Right lobe of liver (tissue), 6 donors: ENCODE measurements around the gene TWF2. TPM values are rescaled to one million over a fixed set of nuclear protein-coding genes. Genes with fewer than 3 reads are reported as not detected.

Experiments used
- ATAC-seq, 4 donors: fragments of 200-7000 bp; cut with Tn5 transposase; one replicate each; pipeline ENCODE4 v1.9.1; 2020; ENCODE audit warnings: mild to moderate bottlenecking in 4 of 4, moderate library complexity in 4 of 4
- DNase-seq, 3 donors: peaks; one replicate each; pipeline ENCODE4 v3.0.0-alpha.2; 2020
- H3K27ac ChIP-seq, 3 donors: fragments of 200-600 bp; one replicate each; pipeline ENCODE4 v1.8.0; 2022
- H3K27me3 ChIP-seq, 2 donors: fragments of 200-600 bp; one replicate each; pipeline ENCODE4 v1.8.0; 2022
- H3K36me3 ChIP-seq, 4 donors: fragments of 200-600 bp; sonication (generic) in 1 of 4; one replicate each; pipeline versions ENCODE4 v1.5.1 to v1.8.0; 2017 to 2022; ENCODE audit warnings: control low read depth in 1 of 4
- H3K4me1 ChIP-seq, 4 donors: fragments of 200-600 bp; sonication (generic) in 1 of 4; one replicate each; pipeline versions ENCODE4 v1.5.1 to v1.8.0; 2017 to 2022; ENCODE audit warnings: control low read depth in 1 of 4
- H3K4me3 ChIP-seq, 3 donors: fragments of 200-600 bp; one replicate each; pipeline ENCODE4 v1.8.0; 2022
- H3K9me3 ChIP-seq, 4 donors: fragments of 200-600 bp; sonication (generic) in 1 of 4; one replicate each; pipeline versions ENCODE4 v1.5.1 to v1.8.0; 2017 to 2022; ENCODE audit warnings: control low read depth in 1 of 4
- POLR2A ChIP-seq: fragments of 450-650 bp; IDR thresholded peaks from one replicate; pipeline ENCODE4 v1.6.1; 2017; ENCODE audit warnings: antibody characterized with exemption, mild to moderate bottlenecking
- WGBS: methylation state at CpG from one replicate; pipeline ENCODE4 v1.1.6; 2018; ENCODE audit warnings: low coverage, low lambda C conversion rate; ENCODE audit not compliant: insufficient coverage; ENCODE audit errors: missing lambda C conversion rate; 5-methylcytosine and 5-hydroxymethylcytosine counted together
- intact Hi-C, 2 donors: fragments of 100-400 bp; cut with DNase I; formaldehyde crosslinking; loops; one replicate each; pipeline versions ENCODE4 v1.11.2 to v1.14.1; 2022
- total RNA-seq, 6 experiments: library from RNA; depleted of rRNA in 2 of 6; stranded (reverse); fragments of >200 nt in 2 of 6; fragmentation: NEBNext Ultra II Directional in 3 of 6; extraction: Animal tissue kit (Norgen Biotek cat#: 25700) in 3 of 6; gene quantifications; one replicate each; pipeline versions ENCODE4 v1.1.0 to v1.2.4, GENCODE V29; 2016 to 2023
- TF ChIP-seq, protein P1 (sequence below), 4 donors: fragments of 200-600 bp in 3 of 4; fragments of 450-650 bp in 1 of 4; IDR thresholded peaks; one replicate each; pipeline versions ENCODE4 v1.5.1 to v1.8.0; 2016 to 2022; ENCODE audit warnings: antibody characterized with exemption in 4 of 4, mild to moderate bottlenecking in 2 of 4
- donor health status: DM: no; HTN: yes; CAD: no.
- donor health status: DM: no; HTN: no; CAD: no.
- donor health status: DM: no; HTN: no; CAD: no.
- donor health status: DM: no; HTN: yes; CAD: no.
- donor health status: DM: no; HTN: yes; CAD: no.

Gene TWF2
- total RNA-seq, 6 experiments from 2014 or later, result 12.9 to 34.4 (median 23.7) TPM

DNA sequence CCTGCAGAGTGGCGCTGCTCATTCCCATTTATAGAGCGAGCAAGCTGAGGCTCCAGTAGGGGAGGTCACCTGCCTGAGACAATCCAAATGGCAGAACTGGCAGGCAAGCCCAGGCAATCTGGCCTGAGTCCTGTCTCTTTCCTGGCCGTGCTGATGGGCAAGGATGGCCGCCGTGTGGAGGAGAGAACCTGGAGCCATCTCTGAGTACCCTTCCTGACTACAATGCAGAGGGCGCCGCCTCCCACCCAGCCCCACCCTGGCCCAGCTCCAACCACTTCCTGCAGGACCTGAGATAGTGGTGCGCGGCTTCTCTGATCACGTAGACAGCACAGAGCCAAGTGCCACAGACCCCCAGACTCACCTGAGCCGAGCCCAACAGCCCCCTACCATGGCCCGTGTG lies 20.5 kb downstream of the TWF2 start:
- Histone ChIP-seq H3K9me3 (no peaks in the 10 kb centered on the region), H3K27ac (peak overlapping the region; percentile 18 to 99 (median 78)), H3K27me3 (no peaks in the 10 kb centered on the region), H3K36me3 (peaks cover 10 to 23% (median 17%) of the 10 kb centered on the region in 4 donors), H3K4me1 (peaks cover 0 to 30% (median 14%) of the 10 kb centered on the region in 4 donors), H3K4me3 (no peak overlapping the region)
- WGBS, result no CpG with 5 or more reads among the region's 12 CpGs
- no peak for TF ChIP-seq POLR2A
- TF ChIP-seq, protein P1, sequence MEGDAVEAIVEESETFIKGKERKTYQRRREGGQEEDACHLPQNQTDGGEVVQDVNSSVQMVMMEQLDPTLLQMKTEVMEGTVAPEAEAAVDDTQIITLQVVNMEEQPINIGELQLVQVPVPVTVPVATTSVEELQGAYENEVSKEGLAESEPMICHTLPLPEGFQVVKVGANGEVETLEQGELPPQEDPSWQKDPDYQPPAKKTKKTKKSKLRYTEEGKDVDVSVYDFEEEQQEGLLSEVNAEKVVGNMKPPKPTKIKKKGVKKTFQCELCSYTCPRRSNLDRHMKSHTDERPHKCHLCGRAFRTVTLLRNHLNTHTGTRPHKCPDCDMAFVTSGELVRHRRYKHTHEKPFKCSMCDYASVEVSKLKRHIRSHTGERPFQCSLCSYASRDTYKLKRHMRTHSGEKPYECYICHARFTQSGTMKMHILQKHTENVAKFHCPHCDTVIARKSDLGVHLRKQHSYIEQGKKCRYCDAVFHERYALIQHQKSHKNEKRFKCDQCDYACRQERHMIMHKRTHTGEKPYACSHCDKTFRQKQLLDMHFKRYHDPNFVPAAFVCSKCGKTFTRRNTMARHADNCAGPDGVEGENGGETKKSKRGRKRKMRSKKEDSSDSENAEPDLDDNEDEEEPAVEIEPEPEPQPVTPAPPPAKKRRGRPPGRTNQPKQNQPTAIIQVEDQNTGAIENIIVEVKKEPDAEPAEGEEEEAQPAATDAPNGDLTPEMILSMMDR (IDR thresholded peaks at IDR 0.05), result no peak
- ATAC-seq (no peak), DNase-seq (peak in 1 of 3 donors; percentile 54)
- intact Hi-C loops, result no loop called here

DNA sequence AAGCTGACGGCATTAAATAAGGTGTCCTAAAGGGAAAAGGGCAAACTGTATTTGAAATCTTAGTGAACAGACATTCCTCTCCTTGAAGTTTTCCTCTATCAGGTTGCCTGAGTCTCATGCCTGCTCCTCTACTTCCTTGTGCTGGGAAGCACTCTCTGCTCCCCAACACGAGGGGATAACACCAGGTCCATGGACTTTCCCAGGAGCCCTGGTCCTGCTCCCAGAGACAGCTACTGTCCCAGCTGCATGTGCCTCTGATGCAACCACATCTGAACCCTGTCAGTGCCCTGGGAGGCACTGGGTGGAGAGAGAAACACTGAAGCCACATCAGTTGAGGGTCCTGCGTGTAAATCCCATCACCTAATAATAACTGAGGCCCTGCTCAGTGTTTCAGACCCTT lies 20.9 kb downstream of the TWF2 start:
- peak in 3 of 4 donors; percentile 2 to 10 (median 3) for ATAC-seq
- intact Hi-C loops, result no loop called here
- peaks cover 0 to 30% (median 14%) of the 10 kb centered on the region in 4 donors for H3K4me1 ChIP-seq

DNA sequence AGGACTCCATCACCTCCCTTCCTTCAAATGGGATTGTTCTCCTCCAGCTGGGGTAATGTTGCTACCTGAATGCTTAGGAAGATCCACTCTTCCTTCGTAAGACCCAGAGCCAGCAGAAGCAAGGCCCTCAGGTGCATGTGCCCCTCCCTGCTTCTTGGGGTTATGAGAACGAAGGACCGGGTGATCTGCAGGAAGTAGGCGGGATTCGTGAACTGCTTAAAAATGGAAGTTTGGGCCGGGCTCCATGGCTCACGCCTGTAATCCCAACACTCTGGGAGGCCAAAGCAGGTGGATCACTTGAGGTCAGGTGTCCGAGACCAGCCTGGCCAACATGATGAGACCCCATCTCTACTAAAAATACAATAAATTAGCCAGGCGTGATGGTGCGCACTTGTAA lies 21.6 kb downstream of the TWF2 start:
- Histone ChIP-seq H3K4me1 (peaks cover 0 to 31% (median 14%) of the 10 kb centered on the region in 4 donors), H3K27me3 (no peaks in the 10 kb centered on the region), H3K36me3 (peaks cover 10 to 33% (median 26%) of the 10 kb centered on the region in 4 donors), H3K4me3 (no peak overlapping the region), H3K27ac (peak overlapping the region; percentile 66 to 99 (median 78)), H3K9me3 (no peaks in the 10 kb centered on the region)
- ATAC-seq (no peak), DNase-seq (peak in 1 of 3 donors; percentile 50)
- 49% methylated on average over 9 of the region's 10 CpGs for WGBS
- TF ChIP-seq, protein P1 (IDR thresholded peaks at IDR 0.05), result no peak
- TF ChIP-seq POLR2A, result peak; percentile 1
- intact Hi-C loops, result no loop called here

More for the DNA sequence above, 20.9 kb downstream of the TWF2 start:
- DNase-seq, result peak in 1 of 3 donors; percentile 67
- TF ChIP-seq, protein P1 (IDR thresholded peaks at IDR 0.05), result no peak
- TF ChIP-seq POLR2A, result no peak
- H3K27ac ChIP-seq, result peak overlapping the region; percentile 18 to 99 (median 78)
- no peaks in the 10 kb centered on the region for H3K27me3 ChIP-seq
- no peaks in the 10 kb centered on the region for H3K9me3 ChIP-seq
- no peak overlapping the region for H3K4me3 ChIP-seq
- H3K36me3 ChIP-seq, result peaks cover 10 to 27% (median 21%) of the 10 kb centered on the region in 4 donors
- WGBS, result 86% methylated on average over 1 of the region's 3 CpGs

DNA sequence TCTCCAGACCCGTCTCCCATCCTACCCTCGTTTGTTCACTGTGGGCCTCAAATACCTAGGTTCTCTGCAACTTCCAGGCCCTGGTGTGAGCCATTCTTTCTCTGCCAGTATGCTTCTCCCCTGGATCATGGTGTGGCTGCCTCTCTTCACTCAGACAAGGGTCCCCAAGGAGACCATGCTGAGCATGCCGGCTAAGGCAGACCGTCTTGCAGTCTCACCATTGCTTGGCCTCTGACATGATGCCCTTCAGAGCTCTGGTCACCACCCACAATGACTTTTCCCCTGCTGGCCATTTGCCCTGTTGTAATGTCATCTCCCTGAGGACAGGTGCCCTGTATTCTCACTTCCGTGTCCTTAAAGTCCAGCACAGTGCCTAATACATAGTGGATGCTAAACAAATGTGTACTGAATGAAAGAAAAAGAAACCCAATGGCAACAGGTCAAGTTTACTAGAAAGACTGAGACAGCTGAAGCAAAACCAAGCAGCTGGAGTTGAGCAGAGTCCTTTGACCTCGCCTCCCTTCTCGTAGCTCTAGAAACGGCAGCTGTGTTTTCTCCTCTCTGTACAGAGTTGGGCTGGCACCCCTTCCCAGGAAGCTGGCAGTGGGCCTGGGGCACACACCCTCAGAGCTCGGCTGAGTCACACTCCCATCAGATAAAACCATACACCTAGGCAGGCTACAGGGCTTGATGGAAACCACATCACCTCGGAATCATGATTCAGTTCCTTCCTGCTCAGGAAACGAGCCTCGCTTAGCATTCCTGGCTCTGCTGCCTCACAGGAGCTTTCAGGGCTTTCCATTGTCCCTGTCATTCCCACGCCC lies 22.2 kb downstream of the TWF2 start:
- Histone ChIP-seq H3K27ac (peak overlapping the region; percentile 66 to 99 (median 78)), H3K4me3 (no peak overlapping the region), H3K36me3 (peaks cover 16 to 39% (median 29%) of the 10 kb centered on the region in 4 donors), H3K9me3 (no peaks in the 10 kb centered on the region), H3K4me1 (peaks cover 0 to 37% (median 17%) of the 10 kb centered on the region in 4 donors), H3K27me3 (no peaks in the 10 kb centered on the region)
- ATAC-seq, result peak; percentile 48 to 78 (median 72)
- TF ChIP-seq, protein P1 (IDR thresholded peaks at IDR 0.05), result no peak
- TF ChIP-seq POLR2A, result peak; percentile 20
- intact Hi-C loops, result no loop called here
- 15% methylated on average over 7 of the region's 13 CpGs for WGBS
- DNase-seq, result peak; percentile 82 to 89 (median 83)
